DND-41 (cell line): ENCODE results near the gene BRF1.

Experiments used
- ATAC-seq: fragments of 200-7000 bp; cut with Tn5 transposase; 3 replicates; pipeline ENCODE4 v1.9.1; 2021; ENCODE audit warnings: low read depth; ENCODE audit not compliant: insufficient read depth
- DNase-seq: peaks from one replicate; pipeline ENCODE4 v3.0.0-alpha.2; 2020
- H2AFZ ChIP-seq: 2 replicates; pipeline ENCODE4 v1.6.0; 2012; ENCODE audit warnings: low read depth, low read length
- H3K27ac ChIP-seq: 2 replicates; pipeline ENCODE4 v1.5.1; 2012; ENCODE audit warnings: low read length, inconsistent platforms
- H3K27me3 ChIP-seq: fragments of 200-600 bp; sonication (generic); 2 replicates; pipeline ENCODE4 v1.6.0; 2012; ENCODE audit warnings: low read length, mild to moderate bottlenecking, inconsistent platforms; ENCODE audit not compliant: insufficient read depth, poor library complexity
- H3K36me3 ChIP-seq: 2 replicates; pipeline ENCODE4 v1.5.1; 2012; ENCODE audit warnings: low read length, inconsistent platforms; ENCODE audit not compliant: insufficient read depth
- H3K4me1 ChIP-seq: 2 replicates; pipeline ENCODE4 v1.5.1; 2012; ENCODE audit warnings: mild to moderate bottlenecking, low read length; ENCODE audit not compliant: insufficient read depth
- H3K4me2 ChIP-seq: 2 replicates; pipeline ENCODE4 v1.6.0; 2012; ENCODE audit warnings: mild to moderate bottlenecking, moderate library complexity, low read length, inconsistent platforms; ENCODE audit not compliant: insufficient read depth
- H3K4me3 ChIP-seq, 2 experiments: fragments of 200-600 bp in 1 of 2; shearing (Covaris generic) in 1 of 2; 2 replicates each; pipeline ENCODE4 v1.5.1; 2012 to 2016; ENCODE audit warnings: inconsistent platforms in 2 of 2, low read length in 2 of 2, mild to moderate bottlenecking in 2 of 2, low read depth in 1 of 2, moderate library complexity in 1 of 2
- H3K79me2 ChIP-seq: 2 replicates; pipeline ENCODE4 v1.6.0; 2012; ENCODE audit warnings: low read length, inconsistent platforms; ENCODE audit not compliant: insufficient read depth
- H3K9ac ChIP-seq: 2 replicates; pipeline ENCODE4 v1.6.0; 2012; ENCODE audit warnings: low read depth, mild to moderate bottlenecking, inconsistent platforms, low read length, moderate library complexity
- H3K9me3 ChIP-seq: 2 replicates; pipeline ENCODE4 v1.5.1; 2012; ENCODE audit warnings: low read length, moderate library complexity, mild to moderate bottlenecking, inconsistent platforms; ENCODE audit not compliant: insufficient read depth, severe bottlenecking
- H4K20me1 ChIP-seq: 2 replicates; pipeline ENCODE4 v1.6.0; 2012; ENCODE audit warnings: low read length; ENCODE audit not compliant: insufficient read depth
- CTCF ChIP-seq: IDR thresholded peaks from 2 replicates; pipeline ENCODE4 v1.5.1; 2012; ENCODE audit warnings: borderline replicate concordance, low read length, moderate library complexity, mild to moderate bottlenecking; ENCODE audit not compliant: poor library complexity, severe bottlenecking; ENCODE audit errors: extremely low read depth
- EZH2 ChIP-seq: IDR thresholded peaks from 3 replicates; pipeline ENCODE4 v1.6.1; 2012; ENCODE audit warnings: borderline replicate concordance, low read depth, mild to moderate bottlenecking, moderate library complexity, low read length, inconsistent platforms; ENCODE audit not compliant: severe bottlenecking

The BRF1 gene

DNA sequence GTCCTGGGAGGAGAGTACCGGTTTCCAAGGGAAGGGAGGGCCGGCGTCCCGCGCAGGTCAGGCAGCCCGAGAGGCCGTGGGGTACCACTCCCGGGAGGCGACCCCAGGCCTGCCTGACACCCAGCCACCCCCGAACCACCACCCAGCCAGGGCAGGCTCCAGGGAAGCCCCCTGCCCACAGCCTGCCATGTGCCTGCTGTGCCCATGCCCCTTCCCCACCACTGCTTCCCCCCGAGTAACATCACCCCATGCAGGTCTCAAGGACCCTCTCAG is 122.0 kb downstream of the BRF1 start:
- no peak for TF ChIP-seq EZH2
- no peak for TF ChIP-seq CTCF
- peaks cover 4% of the 10 kb centered on the region for H3K27me3 ChIP-seq
- H3K4me1 ChIP-seq, result peaks cover 23% of the 10 kb centered on the region
- H3K79me2 ChIP-seq, result no peaks in the 10 kb centered on the region
- H3K27ac ChIP-seq, result no peak overlapping the region
- peaks cover 16% of the 10 kb centered on the region for H4K20me1 ChIP-seq
- ATAC-seq (no peak), DNase-seq (no peak)
- no peak overlapping the region for H2AFZ ChIP-seq
- H3K36me3 ChIP-seq, result no peaks in the 10 kb centered on the region
- no peak overlapping the region for H3K4me2 ChIP-seq
- H3K9ac ChIP-seq, result no peak overlapping the region
- H3K9me3 ChIP-seq, result no peaks in the 10 kb centered on the region
- H3K4me3 ChIP-seq, result no peak overlapping the region

- Histone ChIP-seq H3K4me1 (peaks cover 23% of the 10 kb centered on the region), H3K9ac (no peak overlapping the region), H3K9me3 (no peaks in the 10 kb centered on the region), H3K4me2 (no peak overlapping the region), H3K4me3 (no peak overlapping the region), H3K36me3 (no peaks in the 10 kb centered on the region), H3K79me2 (no peaks in the 10 kb centered on the region), H2AFZ (no peak overlapping the region), H3K27me3 (peaks cover 4% of the 10 kb centered on the region), H3K27ac (no peak overlapping the region), H4K20me1 (peaks cover 16% of the 10 kb centered on the region)
- TF ChIP-seq EZH2 (no peak), CTCF (no peak)
- DNase-seq, result no peak
- ATAC-seq, result no peak
Observed at GRCh38 chr14:105178069-105178867, 122.5 kb downstream of the BRF1 start.

DNA sequence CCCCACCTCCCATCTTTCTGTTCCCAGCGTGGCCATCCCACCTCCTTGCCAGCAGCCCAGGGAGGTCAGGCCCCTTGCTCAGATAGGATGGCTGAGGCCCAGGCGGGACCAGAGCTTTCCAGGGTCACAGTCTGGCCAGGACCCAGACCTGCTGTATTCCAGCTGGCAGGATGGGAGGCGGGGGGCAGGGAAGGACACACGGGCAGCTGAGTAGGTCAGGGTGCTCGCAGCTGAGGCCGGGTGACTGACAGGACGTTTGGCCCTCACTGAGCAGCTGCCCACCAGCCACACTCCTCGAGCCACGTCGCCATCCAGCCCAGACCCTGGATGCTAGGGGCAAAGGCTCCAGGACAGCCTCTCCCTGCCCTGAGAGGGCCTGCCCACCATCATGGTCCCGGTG is 123.7 kb downstream of the BRF1 start:
- Histone ChIP-seq H3K4me1 (peaks cover 23% of the 10 kb centered on the region), H3K79me2 (no peaks in the 10 kb centered on the region), H2AFZ (no peak overlapping the region), H4K20me1 (peaks cover 16% of the 10 kb centered on the region), H3K9ac (no peak overlapping the region), H3K27me3 (peaks cover 4% of the 10 kb centered on the region), H3K4me2 (no peak overlapping the region), H3K9me3 (no peaks in the 10 kb centered on the region), H3K36me3 (no peaks in the 10 kb centered on the region), H3K27ac (no peak overlapping the region), H3K4me3 (no peak overlapping the region)
- TF ChIP-seq CTCF, result no peak
- TF ChIP-seq EZH2, result no peak
- DNase-seq, result no peak
- ATAC-seq, result no peak
